ENCODE results near the gene ARHGAP15. TPM values are rescaled to one million over a fixed set of nuclear protein-coding genes. Genes with fewer than 3 reads are reported as not detected.

Gene ARHGAP15
- total RNA-seq, 2 donors from 2014 or later, result 11.0 to 11.8 TPM

DNA sequence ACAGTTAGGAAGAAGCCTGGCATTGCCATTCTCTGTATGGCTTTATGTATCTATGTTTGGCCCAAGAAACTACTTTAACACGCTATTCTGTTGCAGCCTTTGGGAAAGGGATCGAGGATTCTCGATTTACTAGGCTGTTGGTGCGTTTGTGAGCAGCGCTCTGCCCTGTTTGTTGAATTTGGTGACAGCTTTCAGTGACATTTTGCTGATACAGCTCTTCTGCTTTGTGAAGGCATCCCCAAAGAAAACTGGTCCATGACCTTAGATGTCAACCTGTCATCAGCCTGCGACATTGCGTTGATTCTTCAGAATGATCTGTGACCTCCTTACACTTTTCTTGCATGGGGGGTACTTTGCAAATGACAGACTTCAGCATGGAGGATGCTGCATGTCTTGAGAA, 431.5 kb downstream of the ARHGAP15 start:
- Histone ChIP-seq H3K27ac (no peak overlapping the region), H3K9me3 (no peaks in the 10 kb centered on the region), H3K4me1 (ENCODE audit: control insufficient read depth in 1 of 2, low read depth in 2 of 2) (no peaks in the 10 kb centered on the region), H3K36me3 (no peaks in the 10 kb centered on the region), H3K4me3 (no peak overlapping the region), H3K27me3 (replicated peaks; ENCODE audit: insufficient read depth) (no peaks in the 10 kb centered on the region)
- TF ChIP-seq, protein P1, sequence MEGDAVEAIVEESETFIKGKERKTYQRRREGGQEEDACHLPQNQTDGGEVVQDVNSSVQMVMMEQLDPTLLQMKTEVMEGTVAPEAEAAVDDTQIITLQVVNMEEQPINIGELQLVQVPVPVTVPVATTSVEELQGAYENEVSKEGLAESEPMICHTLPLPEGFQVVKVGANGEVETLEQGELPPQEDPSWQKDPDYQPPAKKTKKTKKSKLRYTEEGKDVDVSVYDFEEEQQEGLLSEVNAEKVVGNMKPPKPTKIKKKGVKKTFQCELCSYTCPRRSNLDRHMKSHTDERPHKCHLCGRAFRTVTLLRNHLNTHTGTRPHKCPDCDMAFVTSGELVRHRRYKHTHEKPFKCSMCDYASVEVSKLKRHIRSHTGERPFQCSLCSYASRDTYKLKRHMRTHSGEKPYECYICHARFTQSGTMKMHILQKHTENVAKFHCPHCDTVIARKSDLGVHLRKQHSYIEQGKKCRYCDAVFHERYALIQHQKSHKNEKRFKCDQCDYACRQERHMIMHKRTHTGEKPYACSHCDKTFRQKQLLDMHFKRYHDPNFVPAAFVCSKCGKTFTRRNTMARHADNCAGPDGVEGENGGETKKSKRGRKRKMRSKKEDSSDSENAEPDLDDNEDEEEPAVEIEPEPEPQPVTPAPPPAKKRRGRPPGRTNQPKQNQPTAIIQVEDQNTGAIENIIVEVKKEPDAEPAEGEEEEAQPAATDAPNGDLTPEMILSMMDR (IDR thresholded peaks at IDR 0.05), result no peak
- DNase-seq (ENCODE audit: low spot score) (no peak), ATAC-seq (ENCODE audit: insufficient number of reproducible peaks, low FRiP score, low read depth) (no peak)

DNA sequence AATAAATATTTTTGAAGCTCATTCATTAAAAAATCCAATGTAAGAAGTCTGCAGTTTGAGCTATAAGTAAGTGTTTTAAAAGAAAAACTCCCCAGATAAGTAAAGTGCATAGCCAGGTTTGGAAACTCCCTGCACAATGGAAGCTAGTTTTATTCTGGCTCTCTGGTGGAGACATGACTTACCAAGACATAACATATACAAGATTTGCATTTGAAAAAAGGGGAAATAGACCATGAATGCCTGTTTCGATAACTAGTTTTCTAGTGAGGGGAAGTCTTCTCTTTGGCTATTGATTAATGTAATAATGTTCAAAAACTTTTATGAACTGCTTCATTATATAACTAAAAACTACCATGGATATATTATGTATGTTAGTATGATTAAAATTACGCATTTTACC, 435.2 kb downstream of the ARHGAP15 start:
- no peak for ATAC-seq (ENCODE audit: insufficient number of reproducible peaks, low FRiP score, low read depth)
- no peaks in the 10 kb centered on the region for H3K36me3 ChIP-seq
- no peaks in the 10 kb centered on the region for H3K4me1 ChIP-seq (ENCODE audit: control insufficient read depth in 1 of 2, low read depth in 2 of 2)
- TF ChIP-seq, protein P1 (IDR thresholded peaks at IDR 0.05), result no peak
- DNase-seq (ENCODE audit: low spot score), result no peak
- H3K27ac ChIP-seq, result no peak overlapping the region
- no peaks in the 10 kb centered on the region for H3K27me3 ChIP-seq (replicated peaks; ENCODE audit: insufficient read depth)
- no peaks in the 10 kb centered on the region for H3K9me3 ChIP-seq
- H3K4me3 ChIP-seq, result no peak overlapping the region

DNA sequence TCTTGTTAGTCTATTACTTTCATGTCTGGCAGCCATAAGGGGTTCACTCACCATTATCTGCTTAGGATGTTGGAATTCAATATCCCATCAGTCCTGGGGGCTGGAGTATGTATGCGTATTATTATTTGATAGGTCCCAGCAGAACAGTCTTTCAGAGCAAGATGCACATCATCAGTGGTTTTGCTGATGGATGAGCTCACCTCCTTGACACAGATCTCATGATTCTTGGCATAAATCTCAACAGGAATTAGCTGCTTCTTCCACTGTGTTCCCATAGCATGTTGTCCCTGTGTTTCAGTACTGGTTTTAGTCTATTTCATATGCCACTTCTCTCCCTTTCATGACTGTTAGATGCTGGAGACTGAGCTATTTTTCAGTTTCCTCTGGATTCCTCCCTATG, 442.5 kb downstream of the ARHGAP15 start:
- Histone ChIP-seq H3K27me3 (replicated peaks; ENCODE audit: insufficient read depth) (no peaks in the 10 kb centered on the region), H3K4me3 (no peak overlapping the region), H3K36me3 (no peaks in the 10 kb centered on the region), H3K9me3 (no peaks in the 10 kb centered on the region), H3K27ac (no peak overlapping the region), H3K4me1 (ENCODE audit: control insufficient read depth in 1 of 2, low read depth in 2 of 2) (no peaks in the 10 kb centered on the region)
- TF ChIP-seq, protein P1 (IDR thresholded peaks at IDR 0.05), result no peak
- ATAC-seq (ENCODE audit: insufficient number of reproducible peaks, low FRiP score, low read depth), result no peak
- DNase-seq (ENCODE audit: low spot score), result no peak

DNA sequence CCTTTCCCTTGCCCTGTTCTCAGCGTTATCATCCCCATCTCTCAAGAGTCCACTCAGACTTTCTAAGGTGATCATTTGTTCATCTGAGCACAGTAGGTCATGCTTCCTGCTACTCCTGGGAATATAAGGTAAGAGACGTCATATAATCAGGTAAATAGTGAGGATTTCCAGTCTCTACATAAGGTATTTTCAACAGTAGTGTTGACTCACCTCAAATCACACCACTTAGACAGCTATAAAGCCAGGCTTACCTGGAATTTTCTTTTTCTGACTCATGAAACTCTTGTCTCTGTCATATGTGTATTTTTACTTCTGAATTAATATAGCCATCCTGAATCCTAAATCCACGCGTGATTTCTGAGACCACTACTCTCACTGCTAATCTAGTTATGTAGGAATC, 443.2 kb downstream of the ARHGAP15 start:
- H3K4me1 ChIP-seq (ENCODE audit: control insufficient read depth in 1 of 2, low read depth in 2 of 2), result no peaks in the 10 kb centered on the region
- DNase-seq (ENCODE audit: low spot score) (no peak), ATAC-seq (ENCODE audit: insufficient number of reproducible peaks, low FRiP score, low read depth) (no peak)
- H3K27me3 ChIP-seq (replicated peaks; ENCODE audit: insufficient read depth), result no peaks in the 10 kb centered on the region
- H3K36me3 ChIP-seq, result no peaks in the 10 kb centered on the region
- H3K4me3 ChIP-seq, result no peak overlapping the region
- TF ChIP-seq, protein P1 (IDR thresholded peaks at IDR 0.05), result no peak
- no peaks in the 10 kb centered on the region for H3K9me3 ChIP-seq
- no peak overlapping the region for H3K27ac ChIP-seq

DNA sequence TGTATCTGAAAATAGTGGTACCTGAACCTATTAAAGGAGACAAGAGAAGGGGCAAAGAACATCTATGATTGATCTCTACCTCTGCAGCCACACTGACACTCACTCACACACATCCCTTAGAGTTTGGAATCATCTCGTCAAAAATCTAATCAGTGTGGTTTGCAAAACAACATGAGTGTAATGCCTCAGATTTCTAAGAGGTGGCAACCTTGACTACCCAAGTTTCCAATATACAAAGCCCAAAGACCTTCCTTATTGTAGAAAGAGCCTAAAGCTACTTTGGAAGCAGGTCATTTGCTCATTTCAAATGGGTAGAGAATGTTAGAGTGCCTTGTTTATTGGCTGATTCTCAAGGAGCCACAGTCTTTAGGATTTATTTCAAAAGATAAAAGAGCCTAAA, 444.9 kb downstream of the ARHGAP15 start:
- DNase-seq (ENCODE audit: low spot score), result no peak
- H3K4me3 ChIP-seq, result no peak overlapping the region
- no peaks in the 10 kb centered on the region for H3K4me1 ChIP-seq (ENCODE audit: control insufficient read depth in 1 of 2, low read depth in 2 of 2)
- H3K27me3 ChIP-seq (replicated peaks; ENCODE audit: insufficient read depth), result no peaks in the 10 kb centered on the region
- H3K9me3 ChIP-seq, result no peaks in the 10 kb centered on the region
- no peak for ATAC-seq (ENCODE audit: insufficient number of reproducible peaks, low FRiP score, low read depth)
- no peak overlapping the region for H3K27ac ChIP-seq
- TF ChIP-seq, protein P1 (IDR thresholded peaks at IDR 0.05), result no peak
- H3K36me3 ChIP-seq, result no peaks in the 10 kb centered on the region

Data from thoracic aorta (tissue), 2 donors.